ENCODE measurements around the gene RAX2.
"Not testable (repeated sequence)": the region's sequence is repeated elsewhere in the genome, so short reads cannot be mapped to it uniquely, and the experiment has no call there.

The RAX2 gene

DNA sequence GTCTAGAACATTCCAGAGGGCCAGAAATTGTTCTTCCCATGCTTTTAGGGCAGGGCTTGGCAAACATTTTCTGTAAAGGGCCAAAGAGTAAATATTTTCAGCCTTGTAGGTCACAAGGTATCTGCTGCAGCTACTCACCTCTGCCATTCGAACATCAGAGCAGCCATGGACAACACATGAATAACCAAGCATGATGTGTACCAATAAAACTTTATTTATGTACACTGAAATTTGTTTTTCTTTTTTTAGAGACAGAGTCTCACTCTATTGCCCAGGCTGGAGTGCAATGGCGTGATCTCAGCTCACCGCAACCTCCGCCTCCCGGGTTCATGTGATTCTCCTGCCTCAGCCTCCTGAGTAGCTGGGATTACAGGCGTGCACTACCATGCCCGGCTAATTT lies 14.3 kb downstream of the RAX2 start:
- DNase-seq, result not testable (repeated sequence)

- DNase-seq, result no peak
These were observed 18.2 kb downstream of the RAX2 start for GRCh38 chr19:3753631-3754410.

DNA sequence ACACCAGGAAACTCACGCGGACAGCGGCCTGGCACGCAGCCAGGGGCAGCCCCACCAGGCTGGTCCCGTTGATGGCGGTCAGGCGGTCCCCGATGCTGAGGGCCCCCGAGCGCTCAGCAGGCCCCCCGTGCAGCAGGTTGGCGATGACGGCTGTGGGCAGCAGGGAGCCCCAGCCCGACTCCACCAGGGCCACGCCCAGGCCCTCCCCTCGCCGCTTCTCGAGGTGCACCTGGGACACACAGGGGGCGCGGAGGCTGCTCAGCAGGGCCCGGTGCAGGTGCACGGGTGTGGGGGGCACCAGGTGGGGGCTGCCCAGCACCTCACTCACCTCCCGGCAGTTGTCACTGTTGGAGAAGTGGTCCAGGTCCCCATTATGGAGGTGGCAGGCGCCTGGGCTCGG lies 19.5 kb downstream of the RAX2 start:
- no peak for DNase-seq

DNA sequence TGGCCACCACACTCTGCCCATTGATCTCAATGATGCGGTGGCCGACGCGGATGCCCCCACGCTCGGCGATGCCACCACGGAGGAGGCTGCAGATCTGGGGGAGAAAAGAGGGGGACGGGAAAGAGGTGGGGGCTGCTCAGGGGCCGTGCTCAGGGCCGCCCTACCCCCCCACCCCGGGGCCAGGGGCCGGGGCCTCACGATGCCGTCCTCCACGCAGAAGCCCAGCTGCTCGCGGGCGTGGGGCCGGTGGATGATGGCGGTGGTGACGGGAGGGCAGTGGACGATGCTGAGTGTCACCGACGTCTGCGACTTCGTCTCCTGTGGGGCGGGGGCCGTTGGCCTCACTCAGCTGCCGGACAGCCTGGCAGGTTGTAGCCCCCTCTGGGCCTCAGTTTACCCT lies 20.8 kb downstream of the RAX2 start:
- no peak for DNase-seq

DNA sequence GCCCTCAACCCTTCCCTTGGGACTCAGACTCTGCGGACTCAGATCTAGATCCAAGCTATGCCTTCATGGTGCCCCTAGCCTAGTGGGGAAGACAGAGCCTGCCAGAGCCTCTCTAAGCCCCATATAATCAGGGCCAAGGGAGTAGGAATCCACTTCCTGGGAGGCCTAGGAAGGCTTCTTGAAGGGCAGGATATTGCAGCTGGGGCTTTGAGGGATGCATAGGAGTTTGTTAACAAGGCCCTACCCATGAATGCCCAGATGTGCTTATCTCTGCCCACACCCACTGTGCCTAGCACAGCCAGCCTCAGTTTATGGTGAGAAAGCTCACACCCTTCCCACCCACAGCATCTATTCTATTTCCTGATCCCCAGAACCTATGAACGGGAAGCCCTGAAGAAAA lies 21.8 kb downstream of the RAX2 start:
- DNase-seq, result no peak

DNA sequence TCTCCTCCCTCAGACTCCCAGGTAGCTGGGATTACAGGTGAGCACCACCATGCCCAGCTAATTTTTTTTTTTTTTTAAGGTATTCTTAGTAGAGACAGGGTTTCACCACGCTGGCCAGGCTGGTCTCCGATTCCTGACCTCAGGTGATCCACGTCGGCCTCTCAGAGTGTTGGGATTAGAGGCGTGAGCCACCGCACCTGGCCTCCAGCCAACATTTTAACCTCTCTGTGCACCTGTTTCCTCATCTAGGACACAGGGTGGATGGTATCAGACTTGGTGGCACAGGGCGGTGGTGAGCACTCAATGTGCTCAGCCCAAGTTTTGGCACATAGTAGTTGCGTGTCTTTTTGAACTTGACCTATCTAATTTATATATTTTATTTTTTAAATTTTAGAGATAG lies 23.1 kb downstream of the RAX2 start:
- no peak for DNase-seq

DNA sequence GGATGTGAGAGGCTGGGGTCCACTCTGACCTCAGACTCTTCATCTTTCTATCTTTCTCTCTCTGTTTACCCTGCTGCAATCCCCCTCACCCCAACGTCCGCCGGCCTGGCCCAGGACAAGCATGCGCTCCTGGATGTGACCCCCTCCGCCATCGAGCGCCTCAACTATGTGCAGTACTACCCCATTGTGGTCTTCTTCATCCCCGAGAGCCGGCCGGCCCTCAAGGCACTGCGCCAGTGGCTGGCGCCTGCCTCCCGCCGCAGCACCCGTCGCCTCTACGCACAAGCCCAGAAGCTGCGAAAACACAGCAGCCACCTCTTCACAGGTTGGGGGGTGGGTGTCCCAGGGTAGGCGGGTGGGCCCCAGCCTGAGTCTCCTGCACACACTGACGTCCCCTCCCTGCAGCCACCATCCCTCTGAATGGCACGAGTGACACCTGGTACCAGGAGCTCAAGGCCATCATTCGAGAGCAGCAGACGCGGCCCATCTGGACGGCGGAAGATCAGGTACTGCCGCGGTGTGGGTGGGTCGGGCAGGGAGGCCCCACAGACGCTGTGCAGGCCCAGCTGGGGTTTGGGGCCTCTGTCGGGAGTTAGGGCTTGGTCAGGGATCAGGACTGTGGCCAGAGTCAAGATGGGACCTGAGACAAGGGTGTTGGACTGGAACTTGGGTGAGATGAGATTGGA lies 25.5 kb downstream of the RAX2 start:
- DNase-seq, result no peak

DNA sequence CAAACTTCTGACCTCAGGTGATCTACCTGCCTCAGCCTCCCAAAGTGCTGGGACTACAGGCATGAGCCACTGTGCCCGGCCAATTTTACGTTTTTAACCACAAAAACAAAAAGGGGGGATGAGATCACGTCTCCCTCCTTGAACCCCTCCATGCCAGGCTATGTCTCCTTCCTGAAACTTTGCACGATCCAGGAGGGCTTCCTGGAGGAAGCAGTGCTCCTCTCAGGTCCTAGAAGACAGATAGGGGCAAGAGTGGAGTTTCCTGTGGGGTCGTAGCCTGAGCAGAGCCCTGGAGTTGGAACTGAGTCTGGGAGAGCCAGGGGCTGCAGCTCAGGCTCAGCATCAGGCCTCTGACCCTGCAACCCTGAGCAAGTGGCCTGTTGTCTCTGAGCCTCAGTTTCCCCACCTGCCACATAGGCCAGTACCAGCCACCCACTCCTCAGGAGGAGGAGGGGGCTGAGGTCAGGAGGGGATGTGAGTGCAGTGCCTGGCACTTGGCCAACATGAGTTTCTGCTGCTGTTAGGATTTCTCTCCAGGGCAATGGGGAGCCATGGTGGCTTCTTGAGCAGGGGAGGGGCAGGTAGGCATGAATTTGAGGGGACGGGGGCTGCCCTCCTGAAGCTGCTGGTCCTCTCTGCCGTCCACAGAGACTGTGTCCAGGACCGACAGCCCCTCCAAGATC lies 26.5 kb downstream of the RAX2 start:
- no peak for DNase-seq

- no peak for DNase-seq
These were observed 28.5 kb downstream of the RAX2 start for GRCh38 chr19:3743486-3743885.

GRCh38 chr19:3740431-3740830 lies 31.6 kb downstream of the RAX2 start:
- DNase-seq, result no peak

DNA sequence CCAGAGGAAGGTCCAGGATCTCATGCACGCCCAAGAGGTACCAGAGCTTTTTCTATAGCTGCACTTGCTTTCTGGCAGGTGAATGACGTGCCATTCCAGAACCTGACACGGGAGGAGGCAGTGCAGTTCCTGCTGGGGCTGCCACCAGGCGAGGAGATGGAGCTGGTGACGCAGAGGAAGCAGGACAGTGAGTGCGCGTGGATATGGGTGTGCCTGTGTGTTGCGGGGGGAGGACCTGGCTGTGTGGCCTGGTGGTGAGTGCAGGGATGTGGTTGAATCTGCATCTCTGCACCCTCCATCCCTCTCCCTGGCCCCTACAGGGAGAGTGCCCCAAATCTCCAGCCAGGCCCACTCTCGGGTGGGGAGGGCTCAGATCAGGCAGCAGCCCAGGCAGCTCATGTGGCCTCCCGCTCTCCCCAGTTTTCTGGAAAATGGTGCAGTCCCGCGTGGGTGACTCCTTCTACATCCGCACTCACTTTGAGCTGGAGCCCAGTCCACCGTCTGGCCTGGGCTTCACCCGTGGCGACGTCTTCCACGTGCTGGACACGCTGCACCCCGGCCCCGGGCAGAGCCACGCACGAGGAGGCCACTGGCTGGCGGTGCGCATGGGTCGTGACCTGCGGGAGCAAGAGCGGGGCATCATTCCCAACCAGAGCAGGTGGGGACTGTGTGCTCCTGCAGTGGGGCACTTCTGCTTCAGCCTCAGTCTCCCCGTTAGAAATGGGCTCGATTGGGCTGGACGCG lies 33.4 kb downstream of the RAX2 start:
- no peak for DNase-seq

- no peak for DNase-seq
These were observed 34.4 kb downstream of the RAX2 start for GRCh38 chr19:3737487-3738205.

GRCh38 chr19:3736106-3736724 lies 35.8 kb downstream of the RAX2 start:
- no peak for DNase-seq

DNA sequence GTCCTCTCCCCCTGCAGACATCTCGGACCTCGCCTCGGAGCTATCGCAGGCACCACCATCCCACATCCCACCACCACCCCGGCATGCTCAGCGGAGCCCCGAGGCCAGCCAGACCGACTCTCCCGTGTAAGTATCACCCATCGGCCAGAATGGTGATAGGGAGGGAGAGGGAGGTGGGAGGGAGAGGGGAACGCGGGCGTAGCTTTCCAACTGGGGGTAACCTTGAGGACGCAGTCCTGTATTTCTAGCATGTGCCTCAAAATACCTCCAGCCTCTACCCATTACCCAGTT lies 37.8 kb downstream of the RAX2 start:
- DNase-seq, result no peak

GRCh38 chr19:3733549-3734309 lies 38.3 kb downstream of the RAX2 start:
- no peak for DNase-seq

DNA sequence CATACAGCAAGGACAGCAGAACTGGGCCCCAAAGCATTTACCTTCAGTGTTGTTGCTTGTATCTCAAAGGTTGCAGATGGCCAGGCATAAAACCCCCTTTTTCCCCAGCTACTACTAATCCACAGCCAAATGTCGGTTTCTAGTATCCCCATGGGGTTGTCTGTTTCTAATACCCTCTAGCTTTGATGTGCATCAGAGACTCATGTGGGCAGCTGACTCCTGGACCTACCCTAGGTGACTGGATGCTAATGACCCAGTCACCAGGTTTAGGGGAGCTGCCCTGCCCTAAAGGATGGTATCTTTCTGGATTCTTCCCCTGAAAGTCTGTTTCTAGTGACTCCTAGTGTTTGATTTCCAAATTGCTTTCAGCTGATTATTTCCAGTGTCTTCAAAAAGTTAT lies 39.9 kb downstream of the RAX2 start:
- DNase-seq, result no peak

DNA sequence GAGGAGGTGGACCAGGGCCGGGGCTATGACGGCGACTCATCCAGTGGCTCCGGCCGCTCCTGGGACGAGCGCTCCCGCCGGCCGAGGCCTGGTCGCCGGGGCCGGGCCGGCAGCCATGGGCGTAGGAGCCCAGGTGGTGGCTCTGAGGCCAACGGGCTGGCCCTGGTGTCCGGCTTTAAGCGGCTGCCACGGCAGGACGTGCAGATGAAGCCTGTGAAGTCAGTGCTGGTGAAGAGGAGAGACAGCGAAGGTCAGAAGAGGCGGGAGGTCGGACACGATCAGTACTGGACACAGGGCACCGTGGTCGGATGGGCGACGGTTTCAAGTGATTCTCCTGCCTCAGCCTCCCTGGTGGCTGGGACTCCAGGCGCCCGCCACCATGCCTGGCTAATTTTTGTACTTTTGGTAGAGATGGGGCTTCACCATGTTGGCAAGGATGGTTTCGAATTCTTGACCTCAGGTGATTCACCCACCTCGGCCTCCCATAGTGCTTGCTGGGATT lies 41.5 kb downstream of the RAX2 start:
- DNase-seq, result no peak

DNA sequence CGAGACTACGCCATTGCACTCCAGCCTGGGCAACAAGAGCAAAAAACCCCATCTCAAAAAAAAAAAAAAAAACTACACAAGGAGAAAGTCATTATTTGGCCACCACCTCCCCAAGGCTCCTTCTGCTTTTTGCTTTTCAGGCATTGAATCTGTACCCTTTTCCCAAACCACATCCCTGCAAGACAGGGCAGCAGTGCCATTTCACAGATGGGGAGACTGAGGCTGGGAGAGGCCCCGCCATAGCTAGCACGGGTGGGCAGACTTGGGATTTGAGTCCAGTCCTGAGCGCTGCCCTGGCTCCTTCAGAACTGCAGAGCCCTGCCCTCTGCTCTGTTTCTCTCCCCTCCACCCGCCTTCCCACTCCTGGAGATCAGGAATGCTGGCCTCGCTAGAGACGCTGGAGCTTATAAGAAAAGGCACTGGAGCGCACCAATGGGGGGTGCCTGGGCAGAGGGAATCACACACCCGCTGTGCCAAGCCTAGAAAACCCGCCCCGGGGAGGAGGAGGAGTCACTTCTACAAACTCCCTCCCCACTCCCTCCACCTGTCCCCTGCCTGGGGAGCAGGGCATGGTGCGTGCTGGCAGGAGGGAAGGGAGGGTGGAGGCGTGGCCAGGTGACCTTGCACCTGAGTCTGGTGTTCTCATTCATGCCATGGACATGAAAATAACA lies 46.3 kb downstream of the RAX2 start:
- no peak for DNase-seq

GRCh38 chr19:3725121-3725520 lies 46.9 kb downstream of the RAX2 start:
- DNase-seq, result no peak

DNA sequence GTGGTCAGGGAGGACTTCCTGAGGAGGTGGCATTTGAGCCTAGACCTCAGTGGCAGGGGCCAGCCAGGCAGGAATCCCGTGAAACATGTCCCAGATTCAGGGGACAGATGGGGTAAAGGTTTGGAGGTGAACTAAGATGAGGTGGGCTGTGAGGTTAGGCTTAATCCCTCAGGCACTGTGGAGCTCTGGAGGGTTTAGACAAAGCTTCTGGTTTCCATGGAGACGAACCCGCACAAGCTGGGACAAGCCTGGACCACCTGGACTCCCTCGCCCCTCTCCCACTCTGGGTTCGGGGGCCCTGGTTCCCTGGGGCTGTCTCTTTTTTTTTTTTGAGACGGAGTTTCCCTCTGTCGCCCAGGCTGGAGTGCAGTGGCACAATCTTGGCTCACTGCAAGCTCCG lies 48.1 kb downstream of the RAX2 start:
- DNase-seq, result no peak

DNA sequence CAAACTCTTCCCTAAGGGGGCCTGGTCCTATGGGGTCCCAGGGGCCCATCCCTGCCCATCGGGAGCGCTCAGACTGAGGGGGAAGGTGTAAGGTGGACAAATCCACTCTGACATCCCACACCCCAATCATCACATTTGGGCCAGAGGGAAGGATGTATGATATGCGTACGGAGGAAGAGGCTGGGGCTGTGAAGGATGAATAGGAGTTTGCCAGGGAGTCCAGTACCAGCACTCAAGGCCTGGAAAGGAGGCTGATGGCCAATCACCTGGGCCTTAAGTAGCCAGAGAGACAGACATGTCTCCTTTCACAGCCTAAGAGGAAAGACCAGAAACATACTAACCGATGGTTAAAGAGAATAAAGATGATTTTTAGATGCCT lies 48.9 kb downstream of the RAX2 start:
- no peak for DNase-seq

Measured in NK-92 treated with Interleukin-12 subunit alpha and Interleukin-12 subunit beta, amount 100 ng/mL, for 24 hours (cell line).